TTC549 (cell line): ENCODE results near the gene EARS2.

Source experiments
- FAIRE-seq: peaks from 2 replicates; lab custom pipeline; 2012; peaks lifted over from hg19 to GRCh38; lab: Jason Lieb, UNC

EARS2 gene

GRCh38 chr16:23476289-23476688, 80.9 kb downstream of the EARS2 start:
- no peak for FAIRE-seq
